Measurements from ENCODE around the gene ATP2B2. TPM values are rescaled to one million over a fixed set of nuclear protein-coding genes. Genes with fewer than 3 reads are reported as not detected.
A peak's percentile ranks its signal among the peaks of the same experiment; 100 is the strongest.

The ATP2B2 gene
- total RNA-seq, 1 donor from 2014 or later = 3.7 TPM

GRCh38 chr3:10328460-10329071 lies 176.8 kb downstream of the ATP2B2 start:
- Histone ChIP-seq H3K9me3 (ENCODE audit: control insufficient read depth in 3 of 3, low read length in 3 of 3) (no peaks in the 10 kb centered on the region), H3K27ac (ENCODE audit: low read depth, low read length) (no peak overlapping the region), H3K27me3 (ENCODE audit: control insufficient read depth in 3 of 3, insufficient read depth in 3 of 3, low read length in 3 of 3) (peaks cover 0 to 7% (median 2%) of the 10 kb centered on the region in 3 donors), H3K9ac (ENCODE audit: low read depth in 1 of 3, low read length in 3 of 3) (no peak overlapping the region), H3K4me3 (ENCODE audit: low read length in 3 of 3) (no peak overlapping the region), H3K36me3 (ENCODE audit: control insufficient read depth in 3 of 3, insufficient read depth in 3 of 3, low read length in 3 of 3) (peaks cover 4 to 13% (median 9%) of the 10 kb centered on the region in 3 donors), H3K4me1 (ENCODE audit: control insufficient read depth in 3 of 3, insufficient read depth in 3 of 3, low read length in 3 of 3) (peaks cover 13 to 19% (median 14%) of the 10 kb centered on the region in 3 donors)

GRCh38 chr3:10327592-10327991 lies 177.8 kb downstream of the ATP2B2 start:
- H3K9me3 ChIP-seq (ENCODE audit: control insufficient read depth in 3 of 3, low read length in 3 of 3) = no peaks in the 10 kb centered on the region
- H3K27ac ChIP-seq (ENCODE audit: low read depth, low read length) = no peak overlapping the region
- H3K9ac ChIP-seq (ENCODE audit: low read depth in 1 of 3, low read length in 3 of 3) = no peak overlapping the region
- H3K27me3 ChIP-seq (ENCODE audit: control insufficient read depth in 3 of 3, insufficient read depth in 3 of 3, low read length in 3 of 3) = peaks cover 0 to 7% (median 2%) of the 10 kb centered on the region in 3 donors
- peaks cover 11 to 15% (median 13%) of the 10 kb centered on the region in 3 donors for H3K4me1 ChIP-seq (ENCODE audit: control insufficient read depth in 3 of 3, insufficient read depth in 3 of 3, low read length in 3 of 3)
- peaks cover 4 to 10% (median 5%) of the 10 kb centered on the region in 3 donors for H3K36me3 ChIP-seq (ENCODE audit: control insufficient read depth in 3 of 3, insufficient read depth in 3 of 3, low read length in 3 of 3)
- no peak overlapping the region for H3K4me3 ChIP-seq (ENCODE audit: low read length in 3 of 3)

- H3K27ac ChIP-seq (ENCODE audit: low read depth, low read length) = no peak overlapping the region
- no peak overlapping the region for H3K4me3 ChIP-seq (ENCODE audit: low read length in 3 of 3)
- peaks cover 12 to 24% (median 19%) of the 10 kb centered on the region in 3 donors for H3K4me1 ChIP-seq (ENCODE audit: control insufficient read depth in 3 of 3, insufficient read depth in 3 of 3, low read length in 3 of 3)
- peaks cover 14 to 16% (median 16%) of the 10 kb centered on the region in 3 donors for H3K36me3 ChIP-seq (ENCODE audit: control insufficient read depth in 3 of 3, insufficient read depth in 3 of 3, low read length in 3 of 3)
- no peak overlapping the region for H3K9ac ChIP-seq (ENCODE audit: low read depth in 1 of 3, low read length in 3 of 3)
- H3K27me3 ChIP-seq (ENCODE audit: control insufficient read depth in 3 of 3, insufficient read depth in 3 of 3, low read length in 3 of 3) = no peaks in the 10 kb centered on the region
- H3K9me3 ChIP-seq (ENCODE audit: control insufficient read depth in 3 of 3, low read length in 3 of 3) = no peaks in the 10 kb centered on the region
Measured at GRCh38 chr3:10322352-10322710, 183.1 kb downstream of the ATP2B2 start.

GRCh38 chr3:10321630-10322351 lies 183.6 kb downstream of the ATP2B2 start:
- H3K27ac ChIP-seq (ENCODE audit: low read depth, low read length) = peak overlapping the region; percentile 88
- peak overlapping the region in 2 of 3 donors; percentile 99 for H3K9ac ChIP-seq (ENCODE audit: low read depth in 1 of 3, low read length in 3 of 3)
- no peaks in the 10 kb centered on the region for H3K9me3 ChIP-seq (ENCODE audit: control insufficient read depth in 3 of 3, low read length in 3 of 3)
- H3K36me3 ChIP-seq (ENCODE audit: control insufficient read depth in 3 of 3, insufficient read depth in 3 of 3, low read length in 3 of 3) = peaks cover 19 to 21% (median 20%) of the 10 kb centered on the region in 3 donors
- H3K4me3 ChIP-seq (ENCODE audit: low read length in 3 of 3) = peak overlapping the region in 1 of 3 donors; percentile 88
- no peaks in the 10 kb centered on the region for H3K27me3 ChIP-seq (ENCODE audit: control insufficient read depth in 3 of 3, insufficient read depth in 3 of 3, low read length in 3 of 3)
- H3K4me1 ChIP-seq (ENCODE audit: control insufficient read depth in 3 of 3, insufficient read depth in 3 of 3, low read length in 3 of 3) = peaks cover 12 to 24% (median 19%) of the 10 kb centered on the region in 3 donors

- peaks cover 12 to 24% (median 19%) of the 10 kb centered on the region in 3 donors for H3K4me1 ChIP-seq (ENCODE audit: control insufficient read depth in 3 of 3, insufficient read depth in 3 of 3, low read length in 3 of 3)
- peak overlapping the region; percentile 91 to 99 (median 99) for H3K9ac ChIP-seq (ENCODE audit: low read depth in 1 of 3, low read length in 3 of 3)
- H3K27ac ChIP-seq (ENCODE audit: low read depth, low read length) = peak overlapping the region; percentile 88
- peak overlapping the region; percentile 88 to 99 (median 93) for H3K4me3 ChIP-seq (ENCODE audit: low read length in 3 of 3)
- no peaks in the 10 kb centered on the region for H3K9me3 ChIP-seq (ENCODE audit: control insufficient read depth in 3 of 3, low read length in 3 of 3)
- peaks cover 28 to 30% (median 30%) of the 10 kb centered on the region in 3 donors for H3K36me3 ChIP-seq (ENCODE audit: control insufficient read depth in 3 of 3, insufficient read depth in 3 of 3, low read length in 3 of 3)
- no peaks in the 10 kb centered on the region for H3K27me3 ChIP-seq (ENCODE audit: control insufficient read depth in 3 of 3, insufficient read depth in 3 of 3, low read length in 3 of 3)
Measured at GRCh38 chr3:10320320-10320677, 185.1 kb downstream of the ATP2B2 start.

GRCh38 chr3:10319804-10320203 lies 185.6 kb downstream of the ATP2B2 start:
- Histone ChIP-seq H3K9me3 (ENCODE audit: control insufficient read depth in 3 of 3, low read length in 3 of 3) (no peaks in the 10 kb centered on the region), H3K36me3 (ENCODE audit: control insufficient read depth in 3 of 3, insufficient read depth in 3 of 3, low read length in 3 of 3) (peaks cover 31 to 35% (median 34%) of the 10 kb centered on the region in 3 donors), H3K27ac (ENCODE audit: low read depth, low read length) (no peak overlapping the region), H3K4me3 (ENCODE audit: low read length in 3 of 3) (peak overlapping the region; percentile 88 to 99 (median 93)), H3K4me1 (ENCODE audit: control insufficient read depth in 3 of 3, insufficient read depth in 3 of 3, low read length in 3 of 3) (peaks cover 12 to 24% (median 19%) of the 10 kb centered on the region in 3 donors), H3K9ac (ENCODE audit: low read depth in 1 of 3, low read length in 3 of 3) (peak overlapping the region; percentile 91 to 99 (median 99)), H3K27me3 (ENCODE audit: control insufficient read depth in 3 of 3, insufficient read depth in 3 of 3, low read length in 3 of 3) (no peaks in the 10 kb centered on the region)

GRCh38 chr3:10319251-10319650 lies 186.1 kb downstream of the ATP2B2 start:
- Histone ChIP-seq H3K9ac (ENCODE audit: low read depth in 1 of 3, low read length in 3 of 3) (peak overlapping the region in 1 of 3 donors; percentile 54), H3K4me3 (ENCODE audit: low read length in 3 of 3) (peak overlapping the region in 1 of 3 donors; percentile 55), H3K27me3 (ENCODE audit: control insufficient read depth in 3 of 3, insufficient read depth in 3 of 3, low read length in 3 of 3) (no peaks in the 10 kb centered on the region), H3K36me3 (ENCODE audit: control insufficient read depth in 3 of 3, insufficient read depth in 3 of 3, low read length in 3 of 3) (peaks cover 37 to 39% (median 39%) of the 10 kb centered on the region in 3 donors), H3K9me3 (ENCODE audit: control insufficient read depth in 3 of 3, low read length in 3 of 3) (no peaks in the 10 kb centered on the region), H3K4me1 (ENCODE audit: control insufficient read depth in 3 of 3, insufficient read depth in 3 of 3, low read length in 3 of 3) (peaks cover 12 to 24% (median 19%) of the 10 kb centered on the region in 3 donors), H3K27ac (ENCODE audit: low read depth, low read length) (no peak overlapping the region)

GRCh38 chr3:10317961-10318350 lies 187.4 kb downstream of the ATP2B2 start:
- Histone ChIP-seq H3K36me3 (ENCODE audit: control insufficient read depth in 3 of 3, insufficient read depth in 3 of 3, low read length in 3 of 3) (peaks cover 47 to 51% (median 50%) of the 10 kb centered on the region in 3 donors), H3K27ac (ENCODE audit: low read depth, low read length) (no peak overlapping the region), H3K27me3 (ENCODE audit: control insufficient read depth in 3 of 3, insufficient read depth in 3 of 3, low read length in 3 of 3) (no peaks in the 10 kb centered on the region), H3K9ac (ENCODE audit: low read depth in 1 of 3, low read length in 3 of 3) (no peak overlapping the region), H3K4me3 (ENCODE audit: low read length in 3 of 3) (no peak overlapping the region), H3K9me3 (ENCODE audit: control insufficient read depth in 3 of 3, low read length in 3 of 3) (no peaks in the 10 kb centered on the region), H3K4me1 (ENCODE audit: control insufficient read depth in 3 of 3, insufficient read depth in 3 of 3, low read length in 3 of 3) (peaks cover 12 to 24% (median 19%) of the 10 kb centered on the region in 3 donors)

- H3K36me3 ChIP-seq (ENCODE audit: control insufficient read depth in 3 of 3, insufficient read depth in 3 of 3, low read length in 3 of 3) = peaks cover 53 to 56% (median 55%) of the 10 kb centered on the region in 3 donors
- H3K27ac ChIP-seq (ENCODE audit: low read depth, low read length) = no peak overlapping the region
- H3K9me3 ChIP-seq (ENCODE audit: control insufficient read depth in 3 of 3, low read length in 3 of 3) = no peaks in the 10 kb centered on the region
- H3K27me3 ChIP-seq (ENCODE audit: control insufficient read depth in 3 of 3, insufficient read depth in 3 of 3, low read length in 3 of 3) = no peaks in the 10 kb centered on the region
- no peak overlapping the region for H3K4me3 ChIP-seq (ENCODE audit: low read length in 3 of 3)
- H3K9ac ChIP-seq (ENCODE audit: low read depth in 1 of 3, low read length in 3 of 3) = no peak overlapping the region
- peaks cover 12 to 24% (median 19%) of the 10 kb centered on the region in 3 donors for H3K4me1 ChIP-seq (ENCODE audit: control insufficient read depth in 3 of 3, insufficient read depth in 3 of 3, low read length in 3 of 3)
Measured at GRCh38 chr3:10317311-10317960, 187.9 kb downstream of the ATP2B2 start.
